HG02642 (cell line): ENCODE results near the gene HDAC4.

Source experiments
- ATAC-seq: cut with Tn5 transposase; IDR thresholded peaks from one replicate; pipeline ENCODE4 v1.9.1; 2021; ENCODE audit warnings: mild to moderate bottlenecking; ENCODE audit not compliant: unreplicated experiment, poor library complexity

Gene HDAC4

DNA sequence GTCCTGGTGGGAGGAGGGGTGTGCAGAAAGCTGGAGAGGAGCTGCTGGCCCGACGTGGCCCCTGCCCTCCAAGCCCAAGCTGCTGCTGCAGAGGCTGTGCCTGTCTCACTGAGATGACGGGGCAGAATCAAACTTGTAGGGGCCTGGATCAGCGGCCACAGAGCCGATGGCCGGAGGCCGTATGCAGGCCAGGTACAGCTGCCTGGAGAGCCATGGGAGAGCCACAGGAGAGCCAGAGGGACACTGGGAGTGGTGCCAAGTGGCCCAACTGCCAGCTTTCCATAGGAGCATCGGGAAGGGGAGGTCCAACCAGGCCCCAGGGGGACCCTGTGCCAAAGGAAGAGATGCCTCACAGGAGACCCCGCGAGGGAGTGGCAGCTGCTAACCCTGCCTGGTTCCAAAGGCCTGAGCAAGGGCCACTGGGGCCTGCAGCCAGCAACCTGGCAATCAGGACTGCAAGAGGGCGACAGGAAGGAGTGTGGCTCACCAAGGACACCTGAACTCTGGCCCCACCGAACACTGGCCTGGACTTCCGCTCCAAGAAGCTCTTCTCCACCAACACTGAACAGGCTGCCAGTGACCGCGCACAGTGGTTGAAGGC is 70.7 kb downstream of the HDAC4 start:
- ATAC-seq = no peak

DNA sequence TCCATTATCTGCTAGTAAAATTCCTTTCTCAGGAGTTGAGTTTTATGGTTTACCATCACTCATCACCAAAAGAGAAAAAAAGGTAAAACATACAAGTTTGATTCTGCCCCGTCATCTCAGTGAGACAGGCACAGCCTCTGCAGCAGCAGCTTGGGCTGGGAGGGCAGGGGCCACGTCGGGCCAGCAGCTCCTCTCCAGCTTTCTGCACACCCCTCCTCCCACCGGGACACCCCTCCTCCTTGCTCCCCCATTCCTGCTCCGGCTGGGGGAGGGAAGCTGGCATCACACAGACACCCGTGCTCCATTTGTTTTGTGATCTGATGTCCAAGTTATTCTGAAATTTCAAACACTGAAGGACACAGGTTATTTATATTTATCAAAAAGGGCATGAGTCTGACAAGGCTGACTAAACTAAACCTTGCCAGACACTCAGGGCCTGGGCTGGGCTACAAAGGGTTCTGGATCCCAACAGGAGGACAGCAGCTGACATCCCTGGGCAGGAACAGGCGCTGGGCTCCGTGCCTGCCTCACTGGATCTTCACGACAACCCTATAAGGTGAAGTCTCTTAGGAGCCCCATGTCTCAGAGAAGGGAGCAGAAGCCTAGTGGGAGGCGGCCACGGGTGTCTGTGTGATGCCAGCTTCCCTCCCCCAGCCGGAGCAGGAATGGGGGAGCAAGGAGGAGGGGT is 71.4 kb downstream of the HDAC4 start:
- ATAC-seq = no peak

DNA sequence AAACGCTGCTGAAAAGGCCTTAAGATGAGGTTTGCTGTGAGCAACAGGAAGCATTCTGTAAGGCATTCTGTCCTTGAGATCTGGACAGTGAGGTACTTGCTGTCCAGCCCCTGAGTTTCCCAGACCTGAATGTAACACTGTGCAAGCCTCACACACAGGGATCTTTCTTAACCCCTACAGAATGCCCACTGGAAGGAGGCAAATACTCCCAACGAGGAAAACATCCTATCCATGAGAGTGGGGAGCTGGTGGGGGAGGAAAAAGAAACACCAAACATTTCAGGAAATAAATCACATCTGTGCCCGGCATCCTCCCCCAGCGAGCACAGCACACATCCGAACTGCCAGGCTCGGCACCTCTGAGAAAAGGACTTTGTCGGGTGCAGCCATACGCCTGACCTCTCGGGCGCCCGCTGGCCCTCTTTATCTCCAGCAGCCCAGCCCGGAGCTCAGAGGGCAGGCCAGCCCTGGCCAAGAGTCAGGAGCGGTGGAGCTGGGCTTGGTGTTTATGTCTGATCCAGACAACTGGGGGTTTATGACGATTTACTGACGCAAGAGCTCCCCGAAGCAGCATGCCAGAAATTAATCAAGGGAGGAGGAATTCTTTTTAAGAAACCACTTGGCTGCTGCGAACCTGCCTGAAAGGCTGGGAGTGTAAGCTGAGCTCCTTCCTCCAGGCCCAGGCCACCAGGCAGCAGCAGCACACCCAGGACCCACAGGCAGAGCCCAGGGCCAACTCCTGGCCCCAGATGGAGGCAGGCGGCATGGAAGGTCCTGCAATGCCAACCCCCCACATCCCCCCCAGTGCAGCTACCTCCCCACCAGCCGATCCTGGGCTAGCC is 72.2 kb downstream of the HDAC4 start:
- no peak for ATAC-seq

DNA sequence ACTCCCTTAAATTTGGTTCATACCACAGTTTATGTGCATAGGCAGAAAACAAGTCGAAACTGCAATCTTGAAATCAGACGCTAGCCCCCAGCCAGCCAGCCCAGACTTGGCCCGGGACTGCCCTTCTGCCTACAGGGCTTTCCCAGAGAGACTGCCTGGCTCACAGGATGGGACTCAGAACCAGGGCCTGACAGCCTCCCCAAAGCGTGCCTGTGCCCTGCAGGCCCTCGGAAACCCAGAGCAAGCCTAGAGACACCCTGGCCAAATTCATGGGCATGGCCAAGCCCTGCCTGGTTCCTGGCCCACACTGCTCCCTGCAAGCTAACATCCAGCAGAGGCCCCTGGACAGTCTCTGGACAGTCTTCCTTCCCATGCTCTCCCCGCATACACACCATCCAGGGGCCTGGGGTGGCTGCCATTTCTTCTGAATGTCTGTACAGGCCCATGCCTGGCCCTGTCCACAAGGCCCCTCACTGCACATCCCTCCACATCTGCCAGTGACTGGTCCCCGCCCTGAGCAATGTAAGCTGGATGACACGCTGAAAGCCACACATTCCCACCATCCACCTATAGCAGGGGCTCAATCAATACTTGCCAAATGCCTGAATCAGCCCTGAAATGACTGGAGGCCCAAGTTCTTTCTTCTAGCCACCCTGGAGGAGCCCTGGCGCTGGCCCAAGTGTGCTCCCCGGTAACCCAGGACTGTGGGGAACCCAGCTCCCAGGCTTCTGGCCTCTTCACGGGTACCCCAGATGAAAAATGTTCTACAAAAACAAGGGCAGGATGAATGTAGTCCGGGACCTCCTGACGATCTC is 73.1 kb downstream of the HDAC4 start:
- peak; percentile 16 for ATAC-seq

DNA sequence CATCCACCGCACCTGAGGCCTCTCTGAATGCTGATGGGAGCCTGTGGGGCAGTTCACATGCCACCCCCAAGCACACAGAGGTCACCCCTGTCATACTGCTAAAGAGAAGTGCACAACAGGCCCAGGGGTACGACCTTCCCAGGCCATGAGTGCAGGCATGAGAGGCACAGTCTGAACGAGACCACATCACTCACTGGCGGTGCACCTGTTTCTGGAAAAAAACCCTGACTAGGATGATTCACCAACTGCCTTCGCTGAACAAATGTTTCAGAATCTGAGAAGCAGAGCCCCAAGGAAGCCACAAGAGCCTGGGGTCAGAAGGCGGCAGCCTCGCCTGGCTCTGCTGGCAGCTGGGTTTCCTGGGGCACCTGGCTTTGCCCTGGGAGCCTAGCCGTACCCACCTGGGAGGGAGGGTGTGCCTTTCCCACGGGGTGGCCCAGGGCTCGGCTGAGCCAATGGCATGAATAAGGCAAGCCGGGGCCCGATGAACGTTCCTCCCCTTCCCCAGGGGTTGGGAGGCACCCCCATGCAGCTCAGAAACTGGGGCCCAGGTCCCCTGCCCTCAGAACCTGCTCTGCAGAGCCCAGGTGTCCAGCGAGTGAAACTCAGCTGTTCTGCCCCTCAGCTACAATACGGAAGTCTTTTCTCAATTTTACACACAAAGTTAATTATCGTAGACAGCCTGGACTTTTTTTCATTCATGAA is 73.8 kb downstream of the HDAC4 start:
- ATAC-seq = peak; percentile 59

DNA sequence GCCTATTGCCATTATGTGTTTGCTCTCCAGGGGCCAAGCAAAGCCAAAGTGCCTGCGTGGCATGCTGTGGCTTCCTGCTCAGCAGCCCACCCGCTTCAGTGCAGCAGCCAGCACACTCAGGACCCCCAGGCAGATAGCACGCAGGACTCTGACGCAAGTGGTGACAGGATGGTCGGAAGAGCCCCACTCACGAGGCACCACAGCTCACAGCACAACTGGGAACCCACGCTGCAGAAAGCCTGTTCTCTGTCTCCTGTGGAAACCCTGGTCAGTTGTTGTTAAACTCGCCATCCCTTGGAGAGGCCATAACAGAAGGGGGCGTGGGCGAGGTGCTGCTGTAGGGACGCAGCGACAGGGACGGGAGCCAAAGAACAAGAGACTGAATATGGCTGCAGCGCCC is 76.4 kb downstream of the HDAC4 start:
- ATAC-seq = no peak

DNA sequence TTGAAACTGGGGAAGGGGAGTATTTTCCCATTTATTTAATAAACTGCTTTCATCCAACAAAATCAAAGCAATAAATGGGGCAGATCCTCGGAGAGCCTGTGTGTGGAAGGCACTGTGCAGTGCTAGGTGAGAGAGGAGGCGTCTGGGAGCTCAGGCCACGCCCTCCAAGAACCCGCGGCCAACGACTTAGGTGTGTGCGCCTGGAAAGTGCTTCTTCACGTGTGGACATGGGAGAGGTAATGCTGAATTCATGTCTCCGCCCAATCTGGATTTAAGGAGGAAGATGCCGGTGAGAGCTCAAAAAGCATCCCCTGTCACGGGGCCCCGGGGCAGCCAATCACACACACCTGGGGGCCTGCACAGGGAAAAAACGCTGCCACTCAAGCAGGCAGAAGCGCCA is 77.4 kb downstream of the HDAC4 start:
- ATAC-seq = no peak

DNA sequence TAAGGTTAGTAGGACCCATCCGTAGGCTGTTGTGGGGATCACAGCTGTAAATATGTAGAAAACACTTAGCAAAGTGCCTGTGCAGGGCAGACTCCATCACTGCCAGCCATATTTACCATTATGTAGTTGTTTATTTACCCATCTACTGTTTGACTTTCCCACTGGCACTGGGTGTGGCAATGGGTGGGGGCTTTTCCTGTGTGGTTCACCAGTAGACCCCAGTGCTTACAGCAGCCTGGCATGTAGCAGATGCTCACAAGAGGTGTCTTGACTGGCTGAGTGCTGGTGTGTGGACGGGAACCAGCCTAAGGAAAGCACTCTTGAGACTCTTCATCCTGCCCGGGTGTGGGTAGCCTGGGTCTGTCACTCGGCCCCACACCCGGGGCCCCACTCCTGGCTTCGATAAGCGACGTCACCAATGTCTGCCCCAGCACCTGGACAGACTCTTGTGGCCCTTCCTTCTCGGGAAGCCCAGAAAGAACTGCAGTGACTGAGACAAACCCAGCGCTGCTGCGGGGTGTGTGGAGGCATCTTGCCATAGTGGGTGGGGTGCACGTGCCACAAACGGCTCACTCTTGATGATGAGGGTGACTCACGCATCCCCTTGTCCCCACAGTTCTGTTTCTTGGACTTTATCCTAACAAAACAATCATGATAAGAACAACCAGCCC is 78.3 kb downstream of the HDAC4 start:
- no peak for ATAC-seq

DNA sequence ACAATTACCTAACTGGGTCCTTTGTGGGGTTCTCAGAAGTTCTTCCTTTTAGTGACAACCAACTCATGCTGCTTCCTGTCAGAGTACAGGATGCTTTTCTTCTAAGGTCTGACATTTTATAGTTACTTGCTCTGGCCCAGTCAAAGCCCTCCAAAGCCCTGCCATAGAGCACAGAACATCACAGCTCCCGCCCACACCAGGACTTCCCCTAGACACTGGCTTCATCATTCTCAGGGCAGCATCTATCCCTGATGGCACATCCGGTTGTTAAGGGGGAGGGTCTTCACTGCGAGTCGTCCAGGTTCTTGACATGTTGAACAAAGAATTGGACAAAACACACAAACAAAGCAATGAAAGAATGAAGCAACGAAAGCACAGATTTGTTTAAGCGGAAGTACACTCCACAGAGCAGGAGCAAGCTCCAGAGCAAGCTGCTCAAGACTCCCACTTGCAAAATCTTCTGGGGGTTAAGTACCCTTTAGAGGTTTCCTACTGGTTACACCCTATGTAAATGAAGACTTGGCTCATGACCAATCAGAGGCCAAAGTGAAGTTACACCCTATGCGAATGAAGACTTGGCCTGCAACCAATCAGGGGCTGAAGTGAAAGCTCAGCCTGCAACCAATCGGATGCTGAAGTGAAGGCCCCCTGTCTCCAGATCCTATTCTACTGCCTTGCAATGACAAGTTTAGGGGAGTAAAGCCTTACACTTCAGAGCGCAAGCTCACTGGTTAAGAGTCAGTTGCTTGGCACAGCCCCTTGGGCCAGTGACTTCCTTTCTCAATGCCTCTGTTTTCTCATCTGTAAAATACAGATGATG is 79.0 kb downstream of the HDAC4 start:
- ATAC-seq = no peak

DNA sequence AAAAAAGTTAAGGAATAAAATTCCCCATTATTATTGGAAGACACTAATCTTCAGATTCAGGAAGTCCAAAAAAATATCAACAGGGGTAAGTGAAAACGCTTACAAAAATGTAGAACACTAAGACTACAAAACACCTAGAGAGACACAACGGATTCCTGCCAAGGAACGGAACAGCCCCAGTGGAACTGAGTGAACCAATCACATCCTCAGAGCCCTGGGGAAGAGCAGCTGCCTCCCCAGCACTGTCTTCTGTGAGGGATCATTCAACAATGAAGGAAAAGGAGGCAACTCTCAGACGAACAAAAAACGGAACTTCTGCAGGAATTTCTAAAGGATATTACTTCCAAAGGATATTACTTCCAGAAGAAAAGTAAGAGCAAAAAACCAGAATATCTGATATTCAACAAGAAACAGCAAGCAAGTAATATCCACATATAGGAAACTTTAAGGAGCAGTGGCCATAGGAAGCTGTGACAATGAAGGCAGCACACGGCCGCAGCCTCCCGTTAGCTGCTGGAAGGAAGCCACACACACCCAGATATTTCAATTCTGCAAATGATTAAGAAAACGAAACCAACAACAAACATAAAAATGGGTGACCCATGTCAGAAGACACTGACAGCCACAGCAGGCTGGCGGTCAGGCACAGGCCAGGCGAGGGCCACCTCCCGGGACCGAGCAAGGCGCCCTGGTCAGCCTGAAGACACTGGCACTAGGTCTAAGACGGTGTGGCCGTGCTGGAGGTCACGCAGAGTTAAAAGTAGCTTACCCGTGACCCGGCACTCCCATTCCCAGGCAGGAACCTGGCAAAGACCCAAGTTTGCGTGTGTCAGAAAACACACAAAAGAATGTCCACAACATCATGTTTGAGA is 81.8 kb downstream of the HDAC4 start:
- no peak for ATAC-seq

DNA sequence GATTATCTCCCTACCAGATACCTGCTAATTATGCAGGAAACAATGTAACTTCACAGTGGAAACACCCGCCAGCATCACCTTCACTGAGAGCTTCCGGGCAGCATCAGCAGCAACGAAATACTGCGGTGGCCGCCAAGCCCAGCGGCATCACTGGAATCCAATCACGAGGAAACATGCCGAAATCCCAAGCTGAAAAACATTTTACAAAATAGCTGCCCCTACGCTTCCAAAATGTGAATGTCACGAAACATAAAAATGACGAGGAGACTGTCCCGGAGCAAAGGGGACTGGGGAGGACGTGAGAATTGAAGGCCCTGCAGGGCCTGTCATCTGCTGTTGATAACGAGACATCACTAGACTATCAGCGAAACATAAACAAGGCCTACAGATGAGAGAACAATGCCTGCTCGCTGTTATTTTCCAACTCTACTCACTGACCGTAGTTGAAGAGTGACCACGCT is 82.6 kb downstream of the HDAC4 start:
- ATAC-seq = no peak

DNA sequence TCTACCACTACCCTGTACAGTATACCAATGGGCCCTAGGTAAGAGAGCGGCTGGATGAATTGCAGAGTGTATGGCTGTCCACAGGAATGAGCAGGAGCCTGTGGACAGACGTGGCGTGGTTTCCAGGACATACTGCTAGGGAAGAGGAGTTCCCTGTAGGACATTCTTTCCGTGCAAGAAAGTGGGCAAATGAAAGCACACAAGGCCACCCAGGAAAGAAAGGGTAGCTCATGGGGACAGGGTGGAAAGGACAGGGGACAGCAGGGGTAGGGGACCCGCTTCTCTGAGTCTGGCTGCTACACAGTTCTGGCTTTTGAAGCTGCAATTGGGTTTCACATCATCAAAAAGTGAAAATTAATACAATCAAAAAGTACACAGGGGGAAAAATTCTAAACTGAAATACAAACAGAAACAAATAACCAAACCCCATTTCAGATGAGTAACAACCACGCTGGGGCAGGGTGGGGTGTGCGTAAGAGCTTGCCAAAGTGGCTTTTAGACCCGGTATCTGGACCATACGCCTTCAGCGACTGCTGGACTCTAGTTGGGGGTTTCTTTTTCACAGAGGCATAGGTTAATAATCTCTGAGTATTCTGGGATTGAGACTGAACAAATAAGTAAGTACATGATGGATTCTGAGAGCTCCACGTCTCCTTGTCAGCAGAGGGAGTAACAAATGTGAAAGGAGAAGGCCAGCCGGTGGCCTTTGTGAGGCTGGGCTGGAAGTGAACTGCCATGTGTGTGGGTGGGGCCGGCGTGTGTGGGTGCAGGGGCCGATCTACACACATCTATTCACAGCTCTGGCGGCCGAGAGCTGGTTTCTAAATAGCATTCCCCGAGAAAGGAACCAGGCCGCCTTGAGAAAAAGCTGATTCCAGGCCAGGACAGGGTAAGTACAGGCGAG is 84.0 kb downstream of the HDAC4 start:
- ATAC-seq = no peak

DNA sequence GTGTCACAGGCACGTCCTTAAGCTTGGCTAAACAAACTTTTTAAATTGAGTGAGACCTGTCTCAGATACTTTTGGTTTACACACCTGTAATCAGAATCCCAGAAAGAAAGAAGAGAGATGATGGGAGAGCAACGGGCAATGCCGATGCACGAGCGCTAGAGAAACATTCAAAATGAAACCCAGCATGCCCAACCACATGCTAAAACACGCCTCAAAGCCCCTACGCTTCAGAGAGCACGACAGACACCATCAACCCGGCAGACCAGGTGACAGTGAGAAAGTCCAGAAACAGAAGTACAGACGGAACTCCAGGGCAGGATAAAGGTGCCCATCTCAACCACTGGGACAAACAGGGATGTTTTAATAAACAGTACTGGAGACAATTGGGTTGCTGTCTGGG is 85.5 kb downstream of the HDAC4 start:
- ATAC-seq = no peak

DNA sequence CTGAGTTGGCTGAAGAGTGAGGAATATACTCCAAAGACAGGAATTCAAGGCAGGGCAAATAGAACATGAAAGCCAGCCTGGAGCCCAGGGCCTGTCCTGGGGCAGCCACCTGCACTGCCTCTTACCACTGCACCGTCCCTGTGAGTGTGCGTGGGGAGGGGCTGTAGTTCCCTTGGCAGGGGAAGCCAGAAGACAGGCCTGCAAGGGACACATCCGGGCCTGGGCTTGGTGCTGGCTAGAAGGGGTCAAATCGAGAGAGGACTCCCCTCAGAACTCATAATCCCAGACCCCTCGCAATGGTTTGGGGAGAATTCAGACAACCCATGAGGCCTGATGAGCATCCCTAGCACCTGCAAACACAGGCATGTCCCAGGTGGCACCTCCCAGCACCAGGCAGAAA is 87.0 kb downstream of the HDAC4 start:
- no peak for ATAC-seq

DNA sequence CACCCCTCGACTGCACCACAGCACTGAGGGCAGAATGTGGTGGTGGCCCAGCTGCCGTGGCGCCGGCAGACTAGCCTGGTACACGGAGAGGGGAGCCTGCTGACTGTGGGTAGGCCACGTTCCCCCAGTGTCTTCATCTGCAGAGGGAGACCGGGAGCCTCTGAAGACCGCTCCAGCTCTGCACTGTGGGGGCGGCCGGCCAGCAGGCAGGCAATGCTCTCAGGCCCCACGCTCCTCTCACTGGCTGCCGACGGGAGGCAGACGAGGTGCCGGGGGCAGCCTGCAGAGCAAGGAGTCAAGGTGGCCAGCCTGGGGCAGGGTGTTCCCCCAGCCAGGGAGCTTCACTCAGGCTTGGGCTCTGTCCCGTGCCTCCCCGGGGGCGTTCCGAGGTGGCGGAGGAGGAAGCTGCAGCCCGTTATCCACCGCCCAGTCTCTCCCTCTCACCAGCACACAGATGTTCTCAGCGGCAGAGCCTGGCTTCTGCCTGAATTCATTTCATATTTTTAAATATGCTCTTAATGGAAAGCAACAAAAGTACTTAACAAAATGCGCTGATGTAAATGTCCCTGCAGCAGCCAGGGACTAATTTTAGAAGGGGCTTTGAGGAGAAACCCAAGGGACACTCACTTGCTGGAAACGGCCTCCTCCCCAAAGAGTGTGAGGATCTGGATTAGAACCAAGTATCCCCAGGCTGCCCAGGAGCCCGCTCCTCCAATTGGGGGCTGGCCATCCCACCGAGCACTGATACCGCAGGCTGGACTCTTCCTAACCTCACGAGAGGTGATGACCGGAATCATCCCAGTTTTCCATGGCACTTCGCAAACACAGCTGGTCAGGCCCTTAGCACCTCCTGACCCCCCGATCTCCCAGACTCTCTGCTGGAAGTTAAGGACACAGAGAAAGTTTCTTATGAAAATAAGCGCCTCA is 87.8 kb downstream of the HDAC4 start:
- no peak for ATAC-seq

DNA sequence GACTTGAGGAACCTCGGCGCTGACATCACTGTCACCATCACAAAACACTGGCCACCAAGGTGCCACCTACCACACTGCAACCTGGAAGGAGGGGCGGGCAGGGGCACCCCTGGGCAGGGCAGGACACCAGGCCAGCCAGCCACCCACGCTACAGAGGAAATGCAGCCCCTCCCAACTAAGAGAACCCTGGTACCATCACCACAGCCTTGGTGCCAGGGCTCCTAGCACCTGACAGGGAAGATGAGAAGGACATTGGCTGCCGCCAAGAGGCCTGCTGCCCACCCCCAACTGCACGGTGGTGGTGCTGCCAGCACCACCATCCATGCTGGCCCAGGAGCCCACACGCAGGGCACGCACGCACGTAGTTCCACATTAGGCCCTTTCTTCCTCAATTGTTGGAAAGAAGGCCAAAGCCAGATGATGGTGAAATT is 88.7 kb downstream of the HDAC4 start:
- no peak for ATAC-seq
